GM19193 (cell line): ENCODE data around the gene SUDS3.

Experiments
- POLR2A ChIP-seq: IDR thresholded peaks from 4 replicates; pipeline ENCODE4 v1.6.1; 2011; ENCODE audit not compliant: insufficient read depth, insufficient read length; ENCODE audit errors: extremely low read depth

Gene SUDS3

DNA sequence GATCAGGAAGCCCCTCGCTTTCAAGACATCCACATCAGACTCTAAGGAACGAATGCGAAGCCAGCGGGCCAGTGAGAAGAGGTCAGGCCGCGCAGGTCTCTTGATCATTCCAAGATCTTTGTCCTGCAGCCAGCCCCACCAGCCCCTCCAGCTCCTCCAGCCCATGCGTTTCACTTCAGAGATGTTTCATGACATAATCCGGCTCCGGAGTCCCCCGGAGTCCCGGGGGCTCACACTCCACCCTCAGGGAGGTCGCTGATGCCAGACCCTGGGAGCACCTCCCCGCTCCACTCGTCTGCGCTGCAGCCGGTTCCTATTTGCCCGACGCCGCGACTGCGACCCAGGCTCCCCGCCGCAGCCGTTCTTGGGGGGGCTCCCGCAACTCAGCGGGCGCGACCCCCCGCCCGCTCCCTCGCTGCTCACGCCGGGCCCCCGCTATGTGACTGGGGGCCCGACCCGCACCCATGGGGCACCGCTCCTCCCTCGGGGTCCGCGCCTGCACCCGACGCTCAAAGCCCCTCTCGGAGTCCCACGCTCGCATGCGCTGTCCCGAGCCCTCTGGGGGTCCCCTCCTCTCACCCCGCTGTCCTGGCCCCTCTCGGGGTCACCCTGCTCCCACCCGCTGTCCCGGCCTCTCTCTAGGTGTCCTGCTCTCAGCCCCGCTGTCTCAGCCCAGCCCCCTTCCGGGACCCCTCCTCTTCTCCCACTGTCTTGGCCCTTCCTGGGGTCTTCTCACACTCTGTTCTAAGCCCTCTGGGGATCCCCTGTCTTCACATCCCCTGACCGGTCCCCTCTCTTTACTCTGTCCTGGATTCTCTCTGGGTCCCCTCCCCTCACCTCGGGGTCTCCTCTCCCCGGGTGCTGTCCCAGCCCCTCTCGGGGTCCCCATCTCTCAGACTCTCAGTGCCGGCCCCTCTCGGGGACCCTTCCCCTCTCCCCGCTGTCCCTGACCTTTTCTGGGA is 4.8 kb upstream of the SUDS3 start:
- TF ChIP-seq POLR2A: no peak

DNA sequence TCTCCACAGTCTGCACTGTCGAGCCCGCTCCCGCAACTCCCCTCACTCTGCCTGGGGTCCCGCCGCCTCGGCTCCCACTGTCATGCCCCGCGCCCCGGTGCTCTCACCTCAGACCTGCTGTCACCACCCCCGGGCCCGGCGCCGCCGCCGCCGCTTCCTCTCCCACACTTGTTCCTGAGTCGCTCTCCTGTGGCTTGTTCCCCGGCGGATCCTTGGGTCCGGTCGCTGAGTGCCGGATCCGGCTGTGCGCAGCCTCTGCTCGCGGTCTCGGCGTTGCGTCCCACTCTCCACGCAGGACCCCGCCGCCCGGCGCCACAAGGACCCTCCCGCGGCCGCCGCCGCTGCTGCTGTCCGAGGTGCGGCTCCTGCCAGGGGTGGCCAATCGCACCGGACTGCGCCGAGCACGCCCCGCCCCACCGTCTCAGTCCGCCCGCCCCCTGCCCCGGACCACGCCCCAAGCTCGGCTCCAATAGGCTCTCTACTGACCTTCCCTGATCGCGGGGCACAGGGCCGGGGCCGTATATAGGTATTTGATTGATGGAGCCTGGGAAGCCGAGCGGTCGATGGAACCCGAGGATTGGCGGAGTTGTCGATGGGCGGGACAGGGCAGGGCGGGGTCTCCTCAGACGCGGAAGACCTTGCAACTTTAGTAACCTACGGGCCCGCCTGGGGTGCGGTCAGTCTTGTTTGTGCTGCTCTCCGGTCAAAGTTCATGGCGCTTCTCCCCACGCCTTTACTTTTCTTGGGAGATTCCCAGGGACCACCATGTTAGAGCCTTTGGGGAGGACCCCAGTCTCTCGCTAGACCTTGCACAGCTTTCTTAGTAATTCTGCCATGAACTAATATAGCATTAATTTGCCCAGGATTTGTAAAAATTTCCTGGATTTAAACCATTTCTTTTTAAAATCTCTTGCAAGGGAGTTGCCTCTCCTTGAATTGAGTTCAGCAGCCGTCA is 3.5 kb upstream of the SUDS3 start, which contains the start of gene TAOK3:
Gene TAOK3, minus strand, starts transcription at position 367 of the 955 bp plus-strand sequence. CDS start 117,340 bp downstream, outside the sequence.
- TF ChIP-seq POLR2A: peak; percentile 99

DNA sequence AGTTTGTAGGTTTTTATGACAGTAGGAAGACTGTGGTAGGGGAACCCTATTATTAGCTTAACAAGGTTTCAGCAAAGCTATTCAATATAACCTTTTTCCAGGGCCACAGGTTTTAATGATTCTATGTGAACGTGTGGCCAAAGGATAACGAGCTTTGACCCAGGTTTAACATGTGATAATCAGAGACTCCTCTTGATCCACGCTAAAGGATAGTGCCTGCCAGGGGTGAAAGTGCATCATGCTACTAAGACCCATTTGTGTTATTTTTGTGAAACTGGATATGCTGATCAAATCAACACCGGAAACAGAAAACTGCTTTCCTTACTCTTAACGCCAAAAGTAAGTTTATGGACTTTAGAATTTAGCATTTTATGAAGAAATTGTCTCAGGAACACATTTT is 2.7 kb upstream of the SUDS3 start:
- TF ChIP-seq POLR2A: no peak

GRCh38 chr12:118374126-118374725 is 2.1 kb upstream of the SUDS3 start:
- TF ChIP-seq POLR2A: no peak

GRCh38 chr12:118374909-118375308 is 1.4 kb upstream of the SUDS3 start:
- TF ChIP-seq POLR2A: no peak

- TF ChIP-seq POLR2A: no peak
Measured at GRCh38 chr12:118375348-118375747, 1.0 kb upstream of the SUDS3 start.

DNA sequence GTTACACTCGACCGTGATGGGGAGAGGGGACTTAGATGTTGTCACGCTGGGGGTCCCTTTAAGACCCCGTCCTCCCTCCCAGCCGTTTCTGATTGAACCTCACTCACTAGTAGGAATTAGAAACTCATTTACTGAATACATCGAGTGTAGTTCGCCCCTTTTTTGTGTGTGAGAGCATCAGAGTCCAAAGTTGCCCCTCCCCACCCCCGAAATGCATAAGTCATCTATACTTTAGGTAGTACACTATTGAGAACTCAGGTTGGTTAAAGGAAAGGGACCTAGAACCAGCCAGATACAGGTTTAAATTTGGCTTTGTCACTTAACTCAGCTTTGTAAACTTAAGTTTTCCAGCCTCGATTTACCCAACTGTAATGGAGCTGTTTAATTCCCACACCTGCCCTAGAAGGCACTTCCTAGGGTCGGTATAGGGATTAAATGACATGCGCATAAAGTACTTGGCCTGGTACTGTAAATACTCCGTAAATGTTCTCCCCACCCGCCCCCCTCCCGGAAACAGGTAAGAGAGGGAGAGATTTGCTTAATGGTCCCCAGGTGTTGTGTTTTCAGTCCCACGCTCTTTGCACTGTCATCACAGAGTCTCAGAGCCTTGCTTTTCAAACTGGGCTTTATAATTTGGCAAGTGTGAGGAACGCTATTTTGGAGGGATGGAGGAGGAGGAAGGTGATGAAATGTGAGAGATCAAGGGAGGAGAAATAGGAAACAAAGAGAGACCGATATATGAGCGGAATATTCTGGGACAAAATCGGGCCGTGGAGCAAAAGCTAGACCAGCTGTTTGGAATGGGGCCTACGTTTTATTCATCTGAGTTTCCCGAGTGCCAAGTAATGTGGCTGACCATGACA is 897 bp downstream of the SUDS3 start:
- no peak for TF ChIP-seq POLR2A

- no peak for TF ChIP-seq POLR2A
Measured at GRCh38 chr12:118377884-118378470, 1.6 kb downstream of the SUDS3 start.

DNA sequence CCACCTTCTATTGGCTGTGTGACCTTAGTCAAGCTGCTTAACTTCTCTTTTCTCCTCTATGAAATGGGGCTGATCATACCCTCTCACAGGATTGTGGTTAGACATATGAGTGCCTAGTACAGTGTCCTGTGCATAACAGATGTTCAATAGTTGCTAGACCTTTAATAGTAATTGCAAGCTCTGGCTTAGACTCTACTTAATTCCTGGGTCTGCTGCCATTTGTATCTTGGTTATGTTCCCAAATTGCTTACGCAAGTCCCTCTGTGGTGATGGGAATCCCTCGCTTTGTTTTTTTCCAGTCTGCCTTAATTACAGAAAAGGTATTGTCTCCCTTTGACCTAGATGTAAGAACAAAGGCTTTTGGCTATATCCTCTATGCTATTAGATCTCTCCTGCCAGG is 15.1 kb downstream of the SUDS3 start:
- TF ChIP-seq POLR2A: no peak

DNA sequence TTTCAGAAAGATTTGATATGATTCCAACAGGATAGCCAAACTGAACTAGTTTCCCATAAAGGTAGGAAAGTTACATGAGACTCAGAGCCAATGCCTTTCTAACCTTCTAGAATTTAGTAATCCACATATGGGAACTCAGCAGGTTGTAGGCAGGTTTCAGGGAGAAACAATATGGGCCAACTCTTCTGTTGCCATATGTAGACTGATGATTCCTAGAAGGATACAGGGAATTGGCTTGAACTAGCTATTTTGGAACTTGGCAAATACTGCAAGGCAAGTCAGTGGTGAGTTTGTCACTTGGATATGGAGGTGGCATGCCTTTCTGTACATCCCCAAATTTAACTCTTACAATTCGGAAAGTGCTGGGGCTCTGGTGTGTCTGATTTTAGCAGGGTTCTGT is 15.5 kb downstream of the SUDS3 start:
- no peak for TF ChIP-seq POLR2A

DNA sequence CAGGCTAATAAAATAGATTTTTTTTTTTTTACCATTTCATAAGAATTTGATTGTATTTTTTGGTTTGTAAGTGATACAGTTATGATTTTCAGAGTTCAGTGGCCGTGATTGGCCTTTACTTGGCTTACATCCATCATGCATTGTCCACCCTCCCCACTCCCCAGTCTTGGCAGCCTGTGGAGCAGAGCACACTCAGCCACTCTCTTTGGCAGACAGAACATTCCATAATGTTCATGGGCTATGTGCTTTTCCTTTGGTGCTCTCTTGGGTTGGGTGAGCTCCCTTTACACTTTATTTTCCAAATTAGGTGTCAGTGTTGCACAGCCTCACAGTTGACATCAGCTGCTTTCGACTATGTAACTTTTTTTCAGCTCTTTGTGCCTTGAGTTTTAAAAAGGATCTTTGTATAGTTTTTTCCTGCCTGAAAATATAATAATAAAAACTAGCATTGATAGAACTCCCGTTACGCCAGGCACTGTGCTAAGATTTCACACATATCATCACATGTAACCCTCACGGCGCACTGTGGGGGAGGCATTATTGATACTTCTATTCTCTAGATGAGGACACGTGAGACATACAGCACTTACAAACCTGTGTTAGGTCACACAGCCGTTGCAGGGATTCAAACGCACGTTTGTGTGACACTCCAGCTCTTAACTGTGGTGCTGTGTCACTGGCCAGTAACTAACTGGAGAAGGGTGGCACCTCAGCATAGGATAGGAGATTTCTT is 21.5 kb downstream of the SUDS3 start:
- no peak for TF ChIP-seq POLR2A

- TF ChIP-seq POLR2A: no peak
Measured at GRCh38 chr12:118398524-118398923, 22.2 kb downstream of the SUDS3 start.

- no peak for TF ChIP-seq POLR2A
Measured at GRCh38 chr12:118398940-118399339, 22.6 kb downstream of the SUDS3 start.
